ENCODE results near the gene TRNT1.

The TRNT1 gene

GRCh38 chr3:3179407-3180094 lies 52.8 kb downstream of the TRNT1 start, which contains the start of gene CRBN:
CRBN (minus strand) TSS chr3:3179691; CDS start chr3:3179687, 4 bp downstream.
- peak; percentile 75 for DNase-seq

DNA sequence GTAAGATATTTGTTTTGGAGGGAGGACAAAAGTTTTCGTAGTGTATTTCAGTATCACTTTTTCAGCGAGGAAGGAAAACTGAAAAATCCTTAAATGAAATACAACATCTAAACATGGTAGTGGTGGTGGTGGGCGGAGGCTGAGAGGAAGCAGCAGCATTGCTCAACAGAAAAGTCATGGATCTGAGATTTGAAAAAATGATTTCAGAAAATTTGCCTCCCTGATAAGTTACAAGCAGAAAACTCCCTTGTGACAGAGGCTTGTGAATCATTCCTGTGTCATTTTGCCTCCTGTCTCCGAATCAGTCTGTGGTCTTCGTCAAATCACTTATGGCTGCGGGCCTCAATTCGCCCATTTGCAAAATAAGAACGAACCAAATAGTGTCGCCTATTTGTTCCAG lies 53.7 kb downstream of the TRNT1 start:
- DNase-seq: no peak

DNA sequence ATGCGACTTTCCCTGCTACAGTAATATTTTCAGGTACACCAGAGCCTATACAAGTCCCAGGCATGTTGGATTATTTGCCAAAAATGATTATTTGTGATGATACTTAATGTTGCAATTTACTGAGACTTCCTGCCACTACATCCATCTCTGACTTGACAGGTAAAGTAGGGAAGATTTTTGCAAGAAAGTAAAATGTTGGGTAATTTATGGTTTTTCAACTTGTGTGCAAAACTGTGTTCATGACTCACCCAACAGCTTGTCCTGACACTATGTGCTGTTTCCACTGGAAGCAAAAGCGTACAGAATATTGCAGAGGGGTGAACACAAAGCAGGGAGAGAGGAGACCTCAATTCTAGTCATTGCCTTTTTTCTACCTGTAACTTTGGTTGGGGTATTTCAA lies 58.1 kb downstream of the TRNT1 start:
- no peak for DNase-seq

DNA sequence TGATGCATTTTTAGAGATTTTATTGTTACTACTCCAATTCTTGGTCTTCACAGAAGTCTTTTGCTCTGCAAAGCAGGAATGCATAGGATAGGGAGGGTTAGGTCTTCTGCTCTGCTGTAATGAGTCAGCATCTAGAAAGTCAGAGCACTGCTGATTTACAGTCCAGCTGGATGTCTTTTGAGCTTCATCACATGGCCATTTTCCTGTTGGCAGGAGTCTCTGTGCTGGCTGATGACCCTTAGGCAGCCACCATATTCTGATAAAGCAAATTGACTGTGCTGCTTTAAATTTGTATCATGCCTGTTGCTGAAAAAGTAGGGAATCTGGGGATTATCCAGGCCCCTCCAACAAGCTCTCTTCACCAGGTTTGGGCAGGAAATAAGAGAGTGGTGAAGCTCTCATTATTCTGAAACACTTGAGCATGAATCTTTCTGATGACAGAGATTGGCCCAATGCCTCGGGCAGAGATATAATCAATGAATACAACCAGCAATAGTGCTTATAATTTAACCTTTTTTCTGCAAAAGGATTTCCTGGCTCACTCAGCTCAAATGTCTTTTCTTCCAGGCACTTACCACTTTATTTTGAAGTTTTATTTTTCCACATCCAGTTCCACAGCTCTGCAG lies 62.5 kb downstream of the TRNT1 start:
- DNase-seq: no peak

GRCh38 chr3:3189961-3190360 lies 63.2 kb downstream of the TRNT1 start:
- DNase-seq: no peak

- DNase-seq: no peak
Measured at GRCh38 chr3:3191675-3192285, 65.0 kb downstream of the TRNT1 start.

DNA sequence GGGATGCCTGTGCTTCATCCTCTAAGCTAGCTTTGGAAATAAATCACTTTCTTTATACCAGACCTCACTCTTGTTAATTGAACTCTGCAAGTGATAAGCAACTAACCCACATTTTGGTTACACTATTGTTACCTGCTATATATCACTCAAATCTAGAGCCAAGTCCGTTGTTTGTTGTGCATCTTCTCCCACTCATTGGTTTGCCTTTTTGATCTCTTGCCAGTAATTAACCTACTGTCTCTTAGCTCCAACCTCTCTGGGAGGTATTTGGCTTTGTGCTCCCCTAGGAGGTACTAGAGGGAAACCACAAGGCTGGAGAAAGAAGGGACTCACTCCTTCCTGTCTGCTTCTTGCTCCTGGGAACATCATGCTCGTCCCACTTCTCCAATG lies 65.5 kb downstream of the TRNT1 start:
- DNase-seq: no peak

DNA sequence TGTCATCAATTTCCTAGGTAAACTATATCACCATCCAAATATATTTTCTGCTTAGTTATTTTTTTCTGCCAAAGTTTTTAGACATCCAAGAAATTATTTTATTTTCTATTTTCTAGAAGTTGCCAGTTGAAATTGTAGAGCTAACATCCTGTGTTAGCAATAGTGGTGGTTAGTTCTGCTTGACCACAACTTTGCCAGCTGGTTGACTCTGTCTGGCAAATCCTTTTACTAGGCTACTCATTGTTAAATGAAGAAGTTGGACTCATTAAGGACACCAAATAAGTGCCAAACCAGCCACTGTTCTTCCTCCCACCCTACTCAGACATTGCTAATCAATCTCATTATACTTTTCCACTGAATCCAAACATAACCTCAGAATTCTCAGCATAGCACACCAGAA lies 68.1 kb downstream of the TRNT1 start:
- DNase-seq: no peak

- DNase-seq: no peak
Measured at GRCh38 chr3:3196148-3196861, 69.6 kb downstream of the TRNT1 start.
